Ovary (tissue), 9 donors: Measurements from ENCODE around the gene UXS1. TPM values are rescaled to one million over a fixed set of nuclear protein-coding genes. Genes with fewer than 3 reads are reported as not detected.

Source experiments
- DNase-seq, 5 donors: peaks; one replicate each; pipeline ENCODE4 v3.0.0-alpha.2; 2019 to 2020
- H3K27ac ChIP-seq, 2 donors: fragments of 200-600 bp; one replicate each; pipeline versions ENCODE4 v1.5.1 to v1.8.0; 2019 to 2022
- H3K27me3 ChIP-seq: fragments of 200-600 bp; one replicate; pipeline ENCODE4 v1.8.0; 2022
- H3K36me3 ChIP-seq: fragments of 200-600 bp; sonication (generic); one replicate; pipeline ENCODE4 v1.5.1; 2019
- H3K4me1 ChIP-seq: one replicate; pipeline ENCODE4 v1.8.1; 2013; ENCODE audit warnings: mild to moderate bottlenecking, moderate library complexity; ENCODE audit not compliant: insufficient read depth
- H3K4me3 ChIP-seq: fragments of 200-600 bp; sonication (generic); one replicate; pipeline ENCODE4 v1.5.1; 2017
- H3K9me3 ChIP-seq, 2 donors: fragments of 200-600 bp in 1 of 2; sonication (generic) in 1 of 2; one replicate each; pipeline versions ENCODE4 v1.5.1 to v1.8.1; 2013 to 2019; ENCODE audit warnings: mild to moderate bottlenecking in 1 of 2, moderate library complexity in 1 of 2
- CTCF ChIP-seq, 3 donors: fragments of 450-650 bp in 2 of 3; fragments of 200-600 bp in 1 of 3; IDR thresholded peaks; one replicate each; pipeline versions ENCODE4 v1.5.1 to v1.8.0; 2016 to 2022; ENCODE audit warnings: antibody characterized with exemption in 3 of 3, mild to moderate bottlenecking in 1 of 3
- EP300 ChIP-seq: sonication (generic); formaldehyde crosslinking; IDR thresholded peaks from one replicate; pipeline ENCODE4 v1.6.1; 2017; ENCODE audit warnings: antibody characterized with exemption
- POLR2A ChIP-seq: fragments of 450-650 bp; IDR thresholded peaks from one replicate; pipeline ENCODE4 v1.6.1; 2017; ENCODE audit warnings: antibody characterized with exemption, mild to moderate bottlenecking, moderate library complexity
- WGBS, 3 donors: extraction: QIAGEN DNeasy Blood & Tissue Kit in 1 of 3; methylation state at CpG; one replicate each; pipeline versions ENCODE4 v1.1.5 to v1.1.7; 2013 to 2017; 5-methylcytosine and 5-hydroxymethylcytosine counted together
- intact Hi-C, 4 donors: fragments of 100-400 bp; cut with DNase I; formaldehyde crosslinking; loops; one replicate each; pipeline versions ENCODE4 v1.11.0 to v1.15.1; 2022 to 2023
- polyA plus RNA-seq, 2 donors: library from polyadenylated mRNA; stranded (reverse); fragments of 200-250 nt in 1 of 2; fragments of 350-450 nt in 1 of 2; fragmentation: Illumina TruSeq in 1 of 2; extraction: RNeasy Lipid Tissue Mini Kit (QIAGEN cat#74804) in 1 of 2; gene quantifications; one replicate each; pipeline ENCODE4 v1.2.3, GENCODE V29; 2013 to 2014
- total RNA-seq, 7 donors: library from RNA; depleted of rRNA in 2 of 7; stranded (reverse); fragments of >200 nt in 2 of 7; fragmentation: NEBNext Ultra II Directional in 3 of 7; extraction: Animal tissue kit (Norgen Biotek cat#: 25700) in 3 of 7; gene quantifications; one replicate each; pipeline versions ENCODE4 v1.1.0 to v1.2.4, GENCODE V29; 2016 to 2023
- donor health status: DM: no; HTN: no; CAD: no; lungs with moderate emphysema.
- donor health status: DM: no; HTN: no; CAD: no.
- donor health status: Bipolar disorder and iron deficiency.
- donor health status: DM: yes; HTN: yes; CAD: no.
- donor health status: DM: no; HTN: no; CAD: no.
- donor health status: DM: yes; HTN: yes; CAD: no.

UXS1 gene
- total and polyA plus RNA-seq, 9 donors = 23.9 to 70.8 (median 27.7) TPM

- intact Hi-C loops = no loop called here
- H3K9me3 ChIP-seq = no peaks in the 10 kb centered on the region
- H3K4me3 ChIP-seq = no peak overlapping the region
- H3K27ac ChIP-seq = no peak overlapping the region
- H3K36me3 ChIP-seq = no peaks in the 10 kb centered on the region
- TF ChIP-seq CTCF (IDR thresholded peaks at IDR 0.05) (no peak), EP300 (no peak), POLR2A (no peak)
- H3K4me1 ChIP-seq = no peaks in the 10 kb centered on the region
- no peaks in the 10 kb centered on the region for H3K27me3 ChIP-seq
- no peak for DNase-seq
- WGBS, 3 donors = 89 to 93% (median 90%) methylated on average over 7 of the region's 7 CpGs
Measured at GRCh38 chr2:106124905-106125549, 69.1 kb downstream of the UXS1 start.

GRCh38 chr2:106124106-106124756, 69.9 kb downstream of the UXS1 start:
- no peaks in the 10 kb centered on the region for H3K36me3 ChIP-seq
- WGBS, 3 donors = 73 to 77% (median 75%) methylated on average over 3 of the region's 3 CpGs
- no peaks in the 10 kb centered on the region for H3K27me3 ChIP-seq
- H3K9me3 ChIP-seq = no peaks in the 10 kb centered on the region
- H3K4me1 ChIP-seq = no peaks in the 10 kb centered on the region
- no peak overlapping the region for H3K4me3 ChIP-seq
- DNase-seq = no peak
- no peak for TF ChIP-seq EP300
- TF ChIP-seq POLR2A = no peak
- no peak for TF ChIP-seq CTCF (IDR thresholded peaks at IDR 0.05)
- H3K27ac ChIP-seq = no peak overlapping the region
- intact Hi-C loops = no loop called here

- no peak for DNase-seq
- TF ChIP-seq POLR2A (no peak), EP300 (no peak), CTCF (IDR thresholded peaks at IDR 0.05) (no peak)
- WGBS, 3 donors = 83 to 90% (median 86%) methylated on average over 3 of the region's 3 CpGs
- Histone ChIP-seq H3K4me1 (no peaks in the 10 kb centered on the region), H3K9me3 (no peaks in the 10 kb centered on the region), H3K36me3 (no peaks in the 10 kb centered on the region), H3K27me3 (no peaks in the 10 kb centered on the region), H3K27ac (no peak overlapping the region), H3K4me3 (no peak overlapping the region)
- intact Hi-C loops = no loop called here
Measured at GRCh38 chr2:106122157-106122556, 71.9 kb downstream of the UXS1 start.

- DNase-seq = no peak
- intact Hi-C loops = no loop called here
- TF ChIP-seq CTCF (IDR thresholded peaks at IDR 0.05) (no peak), POLR2A (no peak), EP300 (no peak)
- Histone ChIP-seq H3K27ac (no peak overlapping the region), H3K4me3 (no peak overlapping the region), H3K27me3 (no peaks in the 10 kb centered on the region), H3K9me3 (no peaks in the 10 kb centered on the region), H3K4me1 (no peaks in the 10 kb centered on the region), H3K36me3 (no peaks in the 10 kb centered on the region)
- WGBS, 3 donors = 88 to 93% (median 92%) methylated on average over 6 of the region's 6 CpGs
Measured at GRCh38 chr2:106120432-106120831, 73.7 kb downstream of the UXS1 start.
